Measurements from ENCODE around the gene MAPKAPK3.

Gene MAPKAPK3

GRCh38 chr3:50696276-50696675 lies 79.3 kb downstream of the MAPKAPK3 start:
- H3K4me3 ChIP-seq (ENCODE audit: low read length in 2 of 2), result no peak overlapping the region
- H3K36me3 ChIP-seq (ENCODE audit: control insufficient read depth in 2 of 2, insufficient read depth in 2 of 2, low read length in 2 of 2), result no peaks in the 10 kb centered on the region
- no peak overlapping the region for H3K27ac ChIP-seq (ENCODE audit: low read length)
- H3K27me3 ChIP-seq (ENCODE audit: control insufficient read depth in 1 of 2, insufficient read depth in 2 of 2, low read length in 2 of 2), result no peaks in the 10 kb centered on the region
- H3K9me3 ChIP-seq (ENCODE audit: control insufficient read depth in 2 of 2, low read length in 2 of 2), result peaks cover 0 to 7% of the 10 kb centered on the region in 2 donors
- no peaks in the 10 kb centered on the region for H3K4me1 ChIP-seq (ENCODE audit: control insufficient read depth, insufficient read depth, low read length)
- no peak overlapping the region for H3K9ac ChIP-seq (ENCODE audit: low read length in 2 of 2)

DNA sequence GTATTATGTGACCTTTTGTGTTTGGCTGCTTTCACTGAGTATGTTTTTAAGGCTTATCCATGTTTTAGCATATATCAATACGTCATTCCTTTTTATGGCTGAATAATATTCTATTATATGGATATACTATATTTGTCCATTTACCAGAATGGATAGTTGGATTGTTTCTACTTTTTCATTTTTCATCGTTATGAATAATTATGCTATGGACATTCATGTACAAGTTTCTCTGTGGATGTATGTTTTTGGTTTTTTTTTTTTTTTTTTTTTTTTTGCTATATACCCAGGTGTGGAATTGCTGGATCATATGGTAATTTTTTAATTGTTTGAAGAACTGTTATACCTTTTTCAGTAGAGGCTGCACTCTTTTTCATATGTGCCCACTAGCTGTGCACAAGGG lies 81.3 kb downstream of the MAPKAPK3 start:
- Histone ChIP-seq H3K4me1 (ENCODE audit: control insufficient read depth, insufficient read depth, low read length) (no peaks in the 10 kb centered on the region), H3K4me3 (ENCODE audit: low read length in 2 of 2) (no peak overlapping the region), H3K9me3 (ENCODE audit: control insufficient read depth in 2 of 2, low read length in 2 of 2) (peaks cover 0 to 7% of the 10 kb centered on the region in 2 donors), H3K9ac (ENCODE audit: low read length in 2 of 2) (no peak overlapping the region), H3K27me3 (ENCODE audit: control insufficient read depth in 1 of 2, insufficient read depth in 2 of 2, low read length in 2 of 2) (no peaks in the 10 kb centered on the region), H3K36me3 (ENCODE audit: control insufficient read depth in 2 of 2, insufficient read depth in 2 of 2, low read length in 2 of 2) (no peaks in the 10 kb centered on the region), H3K27ac (ENCODE audit: low read length) (no peak overlapping the region)
